GM18507 (cell line): ENCODE measurements around the gene PIP4K2C.

Experiments
- DNase-seq: peaks from one replicate; pipeline ENCODE4 v3.0.0; 2011; ENCODE audit warnings: low read depth; ENCODE audit not compliant: insufficient read length; ENCODE audit errors: extremely low spot score
- FAIRE-seq: peaks from 2 replicates; lab custom pipeline; 2011; peaks lifted over from hg19 to GRCh38; lab: Jason Lieb, UNC

Gene PIP4K2C

GRCh38 chr12:57618966-57619433, 28.0 kb downstream of the PIP4K2C start:
- FAIRE-seq: no peak
- DNase-seq: no peak

- no peak for FAIRE-seq
These were observed 28.6 kb downstream of the PIP4K2C start for GRCh38 chr12:57619434-57620244.

DNA sequence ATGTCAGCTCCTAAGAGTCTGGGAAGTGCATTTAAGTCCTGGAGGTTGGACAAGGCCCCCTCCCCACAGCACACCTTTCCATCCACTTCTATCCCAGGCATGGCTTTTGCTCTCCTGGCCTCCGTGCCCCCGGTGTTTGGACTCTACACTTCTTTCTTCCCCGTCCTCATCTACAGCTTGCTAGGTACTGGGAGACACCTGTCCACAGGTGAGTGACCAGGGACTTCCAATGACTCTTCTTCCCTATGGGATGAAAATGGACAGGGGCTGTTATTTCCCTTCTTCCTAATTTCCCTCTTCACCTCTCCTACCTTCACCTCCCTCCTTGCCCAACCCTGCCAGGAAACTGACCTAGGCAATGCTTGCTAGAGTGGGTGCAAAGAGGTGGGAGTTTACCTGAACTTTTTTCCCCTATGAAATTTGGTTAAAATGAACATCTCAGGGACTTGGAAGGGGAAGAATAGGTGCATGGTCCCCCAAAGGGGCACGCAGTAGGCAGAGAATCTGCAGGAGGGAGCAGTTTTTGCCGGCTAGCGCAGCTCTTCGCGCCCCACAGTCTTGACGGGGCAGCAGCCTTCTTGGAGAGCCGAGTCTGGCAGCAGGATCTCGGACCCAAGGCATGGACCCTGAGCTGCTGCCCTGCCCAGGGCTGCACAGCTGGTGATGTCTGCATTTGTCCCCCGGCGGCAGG, 29.4 kb downstream of the PIP4K2C start:
- no peak for DNase-seq
- no peak for FAIRE-seq

More at GRCh38 chr12:57619434-57620244, 28.6 kb downstream of the PIP4K2C start:
- no peak for DNase-seq

DNA sequence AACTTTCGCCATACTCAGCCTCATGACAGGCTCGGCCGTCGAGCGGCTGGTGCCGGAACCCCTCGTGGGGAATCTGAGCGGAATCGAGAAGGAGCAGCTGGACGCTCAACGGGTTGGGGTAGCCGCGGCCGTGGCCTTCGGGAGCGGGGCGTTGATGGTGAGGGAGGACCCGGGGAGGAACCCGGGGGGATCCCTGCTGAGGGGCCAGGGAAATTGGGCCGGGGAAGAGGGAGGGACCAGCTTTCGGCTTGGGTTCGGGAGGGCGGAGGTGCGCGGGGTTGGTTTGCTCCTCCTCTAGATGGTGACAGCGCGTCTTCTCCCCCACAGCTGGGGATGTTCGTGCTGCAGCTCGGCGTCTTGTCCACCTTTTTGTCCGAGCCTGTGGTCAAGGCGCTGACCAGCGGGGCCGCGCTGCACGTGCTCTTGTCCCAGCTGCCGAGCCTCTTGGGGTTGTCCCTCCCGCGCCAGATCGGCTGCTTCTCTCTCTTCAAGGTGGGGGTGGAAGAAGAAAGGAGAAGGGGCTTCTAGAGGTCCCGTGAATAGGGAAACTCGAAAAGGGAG, 30.0 kb downstream of the PIP4K2C start:
- DNase-seq: no peak
- no peak for FAIRE-seq

DNA sequence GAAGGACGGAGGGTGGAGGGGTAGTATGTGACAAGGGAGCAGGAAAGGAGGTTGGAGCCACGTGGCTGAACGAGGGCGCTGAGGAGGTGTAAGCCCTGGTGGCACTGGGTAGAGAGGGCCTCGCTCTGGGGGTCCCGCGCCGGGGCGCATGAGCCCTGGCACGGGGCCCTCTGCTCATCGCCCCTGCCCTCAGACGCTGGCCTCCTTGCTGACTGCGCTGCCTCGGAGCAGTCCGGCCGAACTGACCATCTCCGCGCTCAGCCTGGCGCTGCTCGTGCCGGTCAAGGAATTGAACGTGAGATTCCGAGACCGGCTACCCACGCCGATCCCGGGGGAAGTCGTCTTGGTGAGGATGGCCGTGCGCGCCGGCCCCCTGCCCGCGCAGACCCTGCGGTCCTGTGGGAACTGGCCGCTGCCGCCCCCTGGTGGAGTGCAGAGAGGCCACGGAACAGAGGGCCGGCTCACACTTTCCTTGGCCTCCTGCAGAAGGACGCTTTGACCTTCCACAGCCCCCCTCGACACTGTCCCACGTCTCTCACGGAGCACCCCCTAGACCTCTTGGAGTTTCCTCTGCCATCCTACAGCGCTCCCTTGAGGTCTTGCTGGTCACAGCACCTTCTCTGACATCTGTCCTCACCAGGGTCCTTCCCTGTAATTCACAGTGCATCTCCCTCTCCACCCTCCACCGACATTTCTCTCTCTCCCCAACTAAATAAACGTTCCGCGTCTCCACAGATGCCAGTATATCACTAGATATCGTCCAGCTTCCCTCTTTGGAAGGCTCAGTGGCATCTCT, 30.7 kb downstream of the PIP4K2C start:
- DNase-seq (no peak), FAIRE-seq (peak; percentile 42)

DNA sequence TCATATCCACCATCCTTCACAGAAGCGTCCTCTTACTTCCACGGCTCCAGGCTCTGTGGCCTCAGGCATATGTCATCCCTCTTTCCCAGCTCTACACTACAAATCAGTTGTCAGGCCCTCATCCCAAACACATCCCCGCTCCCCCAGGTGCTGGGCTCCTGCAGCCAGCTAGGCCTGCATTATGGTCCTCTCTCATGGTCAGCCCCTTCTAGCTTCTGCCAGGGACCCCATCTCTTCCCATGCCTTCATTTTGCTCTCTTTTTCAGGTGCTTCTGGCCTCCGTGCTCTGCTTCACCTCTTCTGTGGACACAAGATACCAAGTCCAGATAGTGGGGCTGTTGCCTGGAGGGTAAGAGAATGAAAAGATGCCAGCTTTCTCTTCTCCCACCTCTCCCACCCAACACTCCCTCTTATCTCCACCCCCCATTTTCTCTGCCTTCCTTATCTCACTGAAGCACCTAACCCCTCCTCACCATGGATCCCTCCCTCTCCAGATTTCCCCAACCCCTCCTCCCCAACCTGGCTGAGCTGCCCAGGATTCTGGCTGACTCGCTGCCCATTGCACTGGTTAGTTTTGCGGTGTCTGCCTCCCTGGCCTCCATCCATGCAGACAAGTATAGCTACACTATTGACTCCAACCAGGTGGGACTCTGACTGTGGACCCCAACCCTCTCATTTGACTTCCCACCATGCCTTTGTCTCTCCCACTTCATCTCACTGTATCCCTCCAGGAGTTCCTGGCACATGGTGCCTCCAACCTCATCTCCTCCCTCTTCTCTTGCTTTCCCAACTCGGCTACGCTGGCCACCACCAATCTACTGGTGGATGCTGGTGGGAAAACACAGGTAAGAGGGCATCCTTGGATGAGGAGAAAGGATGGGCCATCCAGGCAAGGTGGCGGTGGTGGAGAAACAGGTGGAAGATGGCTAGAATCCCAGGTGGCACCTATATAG, 31.6 kb downstream of the PIP4K2C start:
- no peak for FAIRE-seq
- no peak for DNase-seq

DNA sequence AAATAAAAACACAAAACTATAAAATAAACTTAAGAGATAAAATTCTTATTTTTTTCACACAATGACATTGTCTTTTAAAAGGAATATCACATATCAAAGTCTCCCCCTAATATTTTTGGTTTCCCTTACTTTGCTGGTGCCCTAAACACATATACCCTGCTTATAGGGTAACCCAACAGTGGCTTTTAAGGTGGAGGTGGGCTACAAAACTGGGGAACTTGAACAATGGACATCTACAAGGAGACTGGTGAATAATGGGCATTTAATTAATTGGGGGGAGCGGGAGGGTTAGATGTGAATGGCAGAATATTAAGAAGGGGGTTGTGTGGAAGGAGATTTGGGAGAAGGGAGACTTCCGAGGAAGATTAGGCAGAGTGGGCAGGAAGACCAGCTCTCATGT, 32.4 kb downstream of the PIP4K2C start:
- no peak for FAIRE-seq
- no peak for DNase-seq

DNA sequence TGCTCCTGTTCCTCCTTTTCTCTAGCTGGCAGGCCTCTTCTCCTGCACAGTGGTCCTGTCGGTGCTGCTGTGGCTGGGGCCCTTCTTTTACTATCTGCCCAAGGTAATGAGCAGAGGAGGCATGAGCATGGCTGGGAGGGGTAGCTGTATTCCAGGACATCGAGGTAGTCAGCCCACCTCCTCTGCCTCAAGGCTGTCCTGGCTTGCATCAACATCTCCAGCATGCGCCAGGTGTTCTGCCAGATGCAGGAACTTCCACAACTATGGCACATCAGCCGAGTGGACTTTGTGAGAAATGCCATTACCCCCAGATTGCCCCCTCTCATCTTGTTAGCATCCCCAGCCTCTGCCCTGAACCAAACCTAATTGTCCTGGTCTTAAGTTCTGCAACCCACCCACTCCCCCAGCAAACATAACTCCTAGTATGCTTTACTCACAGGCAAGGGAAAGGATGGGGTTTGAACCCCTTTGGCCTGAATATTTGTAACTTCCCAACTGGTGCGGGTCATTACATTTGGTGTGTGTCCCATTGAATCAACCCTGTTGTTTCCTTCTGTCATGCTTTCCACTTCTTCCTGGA, 32.9 kb downstream of the PIP4K2C start:
- no peak for FAIRE-seq

DNA sequence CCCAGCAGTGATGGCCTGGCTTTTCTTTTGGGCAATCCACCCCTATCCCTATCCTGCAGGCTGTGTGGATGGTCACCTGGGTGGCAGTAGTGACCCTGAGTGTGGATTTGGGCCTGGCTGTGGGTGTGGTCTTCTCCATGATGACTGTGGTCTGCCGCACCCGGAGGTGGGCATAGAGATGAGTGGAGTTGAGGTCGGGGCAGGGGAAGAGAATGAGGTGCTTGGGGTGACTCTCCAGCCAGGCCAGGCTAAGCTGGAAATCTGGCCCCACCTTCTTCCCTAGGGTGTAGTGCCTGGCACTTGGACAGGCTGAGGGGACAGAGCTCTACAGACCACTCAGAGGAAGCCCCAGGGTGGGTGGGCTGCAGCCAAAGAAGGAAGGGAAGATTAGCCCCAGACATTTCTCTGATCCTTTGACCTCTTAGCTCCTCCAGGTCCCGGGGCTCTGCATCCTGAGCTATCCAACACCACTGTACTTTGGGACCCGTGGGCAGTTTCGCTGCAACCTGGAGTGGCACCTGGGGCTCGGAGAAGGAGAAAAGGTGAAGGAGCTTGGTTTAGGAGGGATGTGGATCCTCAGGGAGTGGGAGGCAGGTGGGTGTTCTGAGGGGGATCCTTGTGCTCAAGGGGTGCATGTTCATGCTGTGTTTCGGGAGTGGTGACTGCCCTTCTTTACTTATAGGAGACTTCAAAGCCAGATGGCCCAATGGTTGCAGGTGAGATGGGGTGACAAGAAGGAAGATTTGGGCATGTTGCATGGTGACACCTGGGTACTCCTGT, 33.6 kb downstream of the PIP4K2C start:
- no peak for DNase-seq
- no peak for FAIRE-seq

More for the DNA sequence above, 32.9 kb downstream of the PIP4K2C start:
- no peak for DNase-seq

GRCh38 chr12:57625261-57626032, 34.5 kb downstream of the PIP4K2C start:
- DNase-seq (no peak), FAIRE-seq (no peak)

GRCh38 chr12:57626111-57626920, 35.3 kb downstream of the PIP4K2C start:
- DNase-seq (no peak), FAIRE-seq (no peak)

- FAIRE-seq (no peak), DNase-seq (no peak)
These were observed 36.0 kb downstream of the PIP4K2C start for GRCh38 chr12:57626921-57627445.

GRCh38 chr12:57627501-57628279, 36.7 kb downstream of the PIP4K2C start:
- no peak for DNase-seq
- FAIRE-seq: no peak

GRCh38 chr12:57628280-57629191, 37.5 kb downstream of the PIP4K2C start:
- FAIRE-seq (no peak), DNase-seq (no peak)
